ENCODE results near the gene GLI1.

DNA sequence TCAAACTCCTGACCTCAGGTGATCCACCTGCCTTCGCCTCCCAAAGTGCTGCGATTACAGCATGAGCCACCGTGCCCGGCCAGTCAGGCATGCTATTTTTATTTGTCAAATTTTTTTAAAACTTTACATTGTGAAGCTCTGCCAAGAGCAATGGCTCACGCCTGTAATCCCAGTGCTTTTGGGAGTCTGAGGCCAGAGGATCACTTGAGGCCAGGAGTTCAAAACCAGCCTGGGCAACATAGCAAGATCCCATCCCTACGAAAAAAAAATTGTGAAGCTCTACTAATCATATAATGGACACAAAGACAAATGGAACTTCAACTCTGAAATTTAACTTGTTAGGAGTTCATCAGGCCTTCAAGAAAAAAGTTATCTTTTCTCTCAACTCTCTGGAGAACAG lies 30.6 kb upstream of the GLI1 start:
- TF ChIP-seq, protein P1, sequence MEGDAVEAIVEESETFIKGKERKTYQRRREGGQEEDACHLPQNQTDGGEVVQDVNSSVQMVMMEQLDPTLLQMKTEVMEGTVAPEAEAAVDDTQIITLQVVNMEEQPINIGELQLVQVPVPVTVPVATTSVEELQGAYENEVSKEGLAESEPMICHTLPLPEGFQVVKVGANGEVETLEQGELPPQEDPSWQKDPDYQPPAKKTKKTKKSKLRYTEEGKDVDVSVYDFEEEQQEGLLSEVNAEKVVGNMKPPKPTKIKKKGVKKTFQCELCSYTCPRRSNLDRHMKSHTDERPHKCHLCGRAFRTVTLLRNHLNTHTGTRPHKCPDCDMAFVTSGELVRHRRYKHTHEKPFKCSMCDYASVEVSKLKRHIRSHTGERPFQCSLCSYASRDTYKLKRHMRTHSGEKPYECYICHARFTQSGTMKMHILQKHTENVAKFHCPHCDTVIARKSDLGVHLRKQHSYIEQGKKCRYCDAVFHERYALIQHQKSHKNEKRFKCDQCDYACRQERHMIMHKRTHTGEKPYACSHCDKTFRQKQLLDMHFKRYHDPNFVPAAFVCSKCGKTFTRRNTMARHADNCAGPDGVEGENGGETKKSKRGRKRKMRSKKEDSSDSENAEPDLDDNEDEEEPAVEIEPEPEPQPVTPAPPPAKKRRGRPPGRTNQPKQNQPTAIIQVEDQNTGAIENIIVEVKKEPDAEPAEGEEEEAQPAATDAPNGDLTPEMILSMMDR (IDR thresholded peaks at IDR 0.05 in 8 of 11, conservative IDR thresholded peaks at IDR 0.05 in 3 of 11): no peak
- no peak for TF ChIP-seq POLR2AphosphoS5 (IDR thresholded peaks at IDR 0.05)
